HepG2 (cell line): ENCODE measurements around the gene OR5B21. TPM values are rescaled to one million over a fixed set of nuclear protein-coding genes. Genes with fewer than 3 reads are reported as not detected.

Experiments
- ATAC-seq: fragments of 200-7000 bp; cut with Tn5 transposase; 3 replicates; pipeline ENCODE4 v1.9.1; 2020; ENCODE audit warnings: mild to moderate bottlenecking, moderate library complexity
- BruUV-seq: library from RNA; stranded (reverse); fragments of 400-500 nt; replicated peaks from 2 replicates; lab custom pipeline; 2021; lab: Mats Ljungman, UMichigan
- CTCF ChIA-PET: fragments of 300-600 bp; formaldehyde crosslinking; extraction: SDS; loops from one replicate; lab custom pipeline; 2021; ENCODE audit warnings: low total read pairs, inconsistent platforms, low intra/inter-chr PET ratio; lab: Yijun Ruan, JAX
- POLR2A ChIA-PET: fragments of 350-600 bp; sonication (Branson Sonifier 250); formaldehyde crosslinking; loops from one replicate; lab custom pipeline; 2020; ENCODE audit warnings: antibody characterized with exemption, inconsistent platforms; lab: Yijun Ruan, JAX
- DNase-seq: peaks from one replicate; pipeline ENCODE4 v3.0.0-alpha.2; 2015; ENCODE audit warnings: low spot score
- FAIRE-seq: peaks from 3 replicates; lab custom pipeline; 2011; peaks lifted over from hg19 to GRCh38; lab: Jason Lieb, UNC
- H2AFZ ChIP-seq: one replicate; pipeline ENCODE4 v1.6.1; 2011; ENCODE audit warnings: low read length, inconsistent platforms
- H3K27ac ChIP-seq: fragments of 300-600 bp; 3 replicates; pipeline ENCODE4 v1.8.0; 2011; ENCODE audit warnings: mixed run types, mild to moderate bottlenecking, mixed read lengths, low read length, inconsistent platforms; ENCODE audit not compliant: insufficient read depth; ENCODE audit errors: extremely low read length
- H3K27me3 ChIP-seq, 2 experiments: fragments of 200-600 bp in 1 of 2; 2 replicates in 1 of 2; 3 replicates in 1 of 2; pipeline versions ENCODE4 v1.6.0 to v1.8.0; 2011; ENCODE audit warnings: low read length in 2 of 2, mild to moderate bottlenecking in 2 of 2, moderate library complexity in 2 of 2, inconsistent platforms in 1 of 2; ENCODE audit not compliant: insufficient read depth in 2 of 2, control insufficient read depth in 1 of 2
- H3K36me3 ChIP-seq, 2 experiments: fragments of 200-600 bp in 1 of 2; replicated peaks in 1 of 2; 2 replicates in 1 of 2; 3 replicates in 1 of 2; pipeline versions ENCODE4 v1.5.1 to v1.8.0; 2011; ENCODE audit warnings: low read length in 2 of 2, inconsistent platforms in 1 of 2; ENCODE audit not compliant: insufficient read depth in 2 of 2, control insufficient read depth in 1 of 2
- H3K4me1 ChIP-seq: 2 replicates; pipeline ENCODE4 v1.5.1; 2012; ENCODE audit warnings: low read length, inconsistent platforms; ENCODE audit not compliant: insufficient read depth
- H3K4me2 ChIP-seq: 2 replicates; pipeline ENCODE4 v1.6.0; 2011; ENCODE audit warnings: low read depth, low read length, inconsistent platforms
- H3K4me3 ChIP-seq, 3 experiments: fragments of 200-600 bp in 1 of 3; sonication (generic), shearing (Covaris generic) in 1 of 3; replicated peaks in 1 of 3; 2 replicates each; pipeline ENCODE4 v1.5.1; 2011 to 2016; ENCODE audit warnings: low read length in 3 of 3, inconsistent platforms in 2 of 3, low read depth in 2 of 3, mild to moderate bottlenecking in 2 of 3, control low read depth in 1 of 3, mixed read lengths in 1 of 3; ENCODE audit not compliant: insufficient read depth in 1 of 3
- H3K79me2 ChIP-seq: one replicate; pipeline ENCODE4 v1.6.1; 2011; ENCODE audit warnings: low read length, inconsistent platforms; ENCODE audit not compliant: insufficient read depth
- H3K9ac ChIP-seq: 2 replicates; pipeline ENCODE4 v1.6.0; 2011; ENCODE audit warnings: mild to moderate bottlenecking, low read depth, low read length, inconsistent platforms; ENCODE audit not compliant: insufficient read depth
- H3K9me3 ChIP-seq: 2 replicates; pipeline ENCODE4 v1.5.1; 2012; ENCODE audit warnings: mild to moderate bottlenecking, low read length
- H4K20me1 ChIP-seq: 2 replicates; pipeline ENCODE4 v1.6.0; 2011; ENCODE audit warnings: inconsistent platforms, mild to moderate bottlenecking, low read length, moderate library complexity; ENCODE audit not compliant: insufficient read depth
- ATAD3A ChIP-seq: sonication (generic); formaldehyde crosslinking; IDR thresholded peaks from 2 replicates; pipeline ENCODE4 v1.4.0; 2020; ENCODE audit warnings: missing genetic modification reagents
- EHMT2 ChIP-seq: fragments of 200-600 bp; sonication (generic); IDR thresholded peaks from 2 replicates; pipeline ENCODE4 v1.7.0; 2017; ENCODE audit warnings: antibody characterized with exemption, low read depth, low read length, borderline replicate concordance
- SMAD1 ChIP-seq: sonication (generic); formaldehyde crosslinking; IDR thresholded peaks from 2 replicates; pipeline ENCODE4 v1.4.0; 2020; ENCODE audit warnings: missing genetic modification reagents, low read depth, mild to moderate bottlenecking, borderline replicate concordance
- TBP ChIP-seq: sonication (generic); formaldehyde crosslinking; IDR thresholded peaks from 2 replicates; pipeline ENCODE4 v1.5.0; 2020; ENCODE audit warnings: missing genetic modification reagents
- ZBTB38 ChIP-seq: sonication (generic); formaldehyde crosslinking; IDR thresholded peaks from 2 replicates; pipeline ENCODE4 v1.5.1; 2020; ENCODE audit warnings: mild to moderate bottlenecking, missing genetic modification reagents
- ZNF543 ChIP-seq: sonication (generic); formaldehyde crosslinking; IDR thresholded peaks from 2 replicates; pipeline ENCODE4 v1.4.0; 2020; ENCODE audit warnings: mild to moderate bottlenecking, missing genetic modification reagents
- ZNF572 ChIP-seq: sonication (generic); formaldehyde crosslinking; IDR thresholded peaks from 2 replicates; pipeline ENCODE4 v1.5.1; 2020; ENCODE audit warnings: mild to moderate bottlenecking, missing genetic modification reagents
- ZNF674 ChIP-seq: sonication (generic); formaldehyde crosslinking; IDR thresholded peaks from 2 replicates; pipeline ENCODE4 v1.5.0; 2020; ENCODE audit warnings: low read depth, mild to moderate bottlenecking, missing genetic modification reagents
- ZNF781 ChIP-seq: sonication (generic); formaldehyde crosslinking; IDR thresholded peaks from 2 replicates; pipeline ENCODE4 v1.5.1; 2020; ENCODE audit warnings: borderline replicate concordance, mild to moderate bottlenecking, missing genetic modification reagents; ENCODE audit errors: not compliant biosample characterization
- ZNF788 ChIP-seq: sonication (generic); formaldehyde crosslinking; IDR thresholded peaks from 2 replicates; pipeline ENCODE4 v1.5.0; 2020; ENCODE audit warnings: mild to moderate bottlenecking, missing genetic modification reagents, borderline replicate concordance
- WGBS: methylation state at CpG from one replicate; pipeline ENCODE4 v1.1.6; 2017; ENCODE audit warnings: low lambda C conversion rate; 5-methylcytosine and 5-hydroxymethylcytosine counted together
- in situ Hi-C: cut with HindIII; loops from 2 replicates; pipeline ENCODE4 v1.10.0; 2017; ENCODE audit warnings: low pct_unique_long_range_greater_than_20kb; ENCODE audit not compliant: extremely low pct_ligation_motif_present
- intact Hi-C: fragments of 100-400 bp; cut with micrococcal nuclease; formaldehyde crosslinking; loops from one replicate; pipeline ENCODE4 v1.10.0; 2022; ENCODE audit not compliant: unreplicated experiment
- polyA plus RNA-seq, 8 experiments: library from polyadenylated mRNA; depleted of rRNA in 3 of 8; stranded (reverse) in 7 of 8; unstranded in 1 of 8; fragments of >200 nt; fragmentation: Illumina TruSeq in 4 of 8; extraction: Trizol in 4 of 8; gene quantifications; 2 replicates each; pipeline versions ENCODE4 v1.2.1 to v1.2.3, GENCODE V29; 2011 to 2016; ENCODE audit warnings: low read depth in 4 of 8, missing spikeins in 1 of 8, mixed read lengths in 1 of 8; ENCODE audit not compliant: insufficient read depth in 1 of 8
- total RNA-seq, 5 experiments: library from RNA; depleted of rRNA; stranded (reverse); fragments of >200 nt; fragmentation: Illumina TruSeq; extraction: Trizol; gene quantifications; 2 replicates each; pipeline ENCODE4 v1.2.3, GENCODE V29; 2016; ENCODE audit warnings: low read depth in 1 of 5
- TF ChIP-seq, protein P1 (sequence below), 2 experiments: fragments of 450-650 bp in 1 of 2; sonication (generic) in 1 of 2; formaldehyde crosslinking in 1 of 2; IDR thresholded peaks; 2 replicates each; pipeline versions ENCODE4 v1.6.1 to v1.8.0; 2016 to 2022; ENCODE audit warnings: antibody characterized with exemption in 1 of 2, mild to moderate bottlenecking in 1 of 2, missing genetic modification reagents in 1 of 2
- TF ChIP-seq, protein P2 (sequence below): sonication (generic); formaldehyde crosslinking; IDR thresholded peaks from 2 replicates; pipeline ENCODE4 v1.8.0; 2022; ENCODE audit warnings: mild to moderate bottlenecking, missing genetic modification reagents
- TF ChIP-seq, protein P3 (sequence below): sonication (generic); formaldehyde crosslinking; IDR thresholded peaks from 2 replicates; pipeline ENCODE4 v1.8.1; 2023; ENCODE audit warnings: mild to moderate bottlenecking, inconsistent platforms, moderate library complexity, missing genetic modification reagents, borderline replicate concordance

OR5B21 gene
- total and polyA plus RNA-seq, 2 of the 13 experiments (the other 11 are each of a cell fraction or from before 2014, with no cell fraction given) = not detected

DNA sequence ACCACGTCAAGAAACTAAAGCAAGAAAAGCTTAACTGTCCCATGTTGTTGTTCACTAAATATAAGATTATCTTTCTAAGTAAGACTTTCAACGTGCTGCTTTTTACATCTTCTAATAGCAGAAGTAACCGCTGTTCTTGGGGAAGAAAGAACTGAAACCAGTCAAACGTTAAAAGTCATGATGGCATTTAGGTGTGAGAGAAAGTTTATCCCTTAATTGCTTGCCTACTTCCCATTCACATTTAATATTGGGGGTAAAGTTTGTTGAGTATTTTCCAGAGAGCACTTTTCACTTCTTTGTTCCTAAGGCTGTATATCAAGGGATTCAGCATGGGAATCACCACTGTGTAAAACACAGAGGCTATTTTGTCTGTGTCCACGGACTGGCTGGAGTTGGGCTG, 970 bp downstream of the OR5B21 start:
- H3K4me1 ChIP-seq = peaks cover 12% of the 10 kb centered on the region
- no peaks in the 10 kb centered on the region for H3K79me2 ChIP-seq
- no peak overlapping the region for H3K4me2 ChIP-seq
- no peak overlapping the region for H3K9ac ChIP-seq
- ATAC-seq (no peak), DNase-seq (no peak), FAIRE-seq (no peak)
- H3K27ac ChIP-seq = no peak overlapping the region
- H3K27me3 ChIP-seq = no peaks in the 10 kb centered on the region
- no peak overlapping the region for H3K4me3 ChIP-seq
- 8% methylated on average over 5 of the region's 5 CpGs for WGBS
- H3K36me3 ChIP-seq = no peaks in the 10 kb centered on the region
- no TSS peak for BruUV-seq
- in situ Hi-C loops = loop anchor here (25.0 kb wide), 3 partner anchors 95 to 845 kb away; partner anchors contain the start of genes CLP1, OR5B3 and ZDHHC5
- no peak overlapping the region for H2AFZ ChIP-seq
- ChIA-PET CTCF (no interaction called here), POLR2A (no interaction called here)
- no peaks in the 10 kb centered on the region for H4K20me1 ChIP-seq
- intact Hi-C loops = loop anchor here (10.0 kb wide), 1 partner anchor 672 kb away; no protein-coding TSS in a partner anchor
- no peaks in the 10 kb centered on the region for H3K9me3 ChIP-seq
- TF ChIP-seq, protein P1, sequence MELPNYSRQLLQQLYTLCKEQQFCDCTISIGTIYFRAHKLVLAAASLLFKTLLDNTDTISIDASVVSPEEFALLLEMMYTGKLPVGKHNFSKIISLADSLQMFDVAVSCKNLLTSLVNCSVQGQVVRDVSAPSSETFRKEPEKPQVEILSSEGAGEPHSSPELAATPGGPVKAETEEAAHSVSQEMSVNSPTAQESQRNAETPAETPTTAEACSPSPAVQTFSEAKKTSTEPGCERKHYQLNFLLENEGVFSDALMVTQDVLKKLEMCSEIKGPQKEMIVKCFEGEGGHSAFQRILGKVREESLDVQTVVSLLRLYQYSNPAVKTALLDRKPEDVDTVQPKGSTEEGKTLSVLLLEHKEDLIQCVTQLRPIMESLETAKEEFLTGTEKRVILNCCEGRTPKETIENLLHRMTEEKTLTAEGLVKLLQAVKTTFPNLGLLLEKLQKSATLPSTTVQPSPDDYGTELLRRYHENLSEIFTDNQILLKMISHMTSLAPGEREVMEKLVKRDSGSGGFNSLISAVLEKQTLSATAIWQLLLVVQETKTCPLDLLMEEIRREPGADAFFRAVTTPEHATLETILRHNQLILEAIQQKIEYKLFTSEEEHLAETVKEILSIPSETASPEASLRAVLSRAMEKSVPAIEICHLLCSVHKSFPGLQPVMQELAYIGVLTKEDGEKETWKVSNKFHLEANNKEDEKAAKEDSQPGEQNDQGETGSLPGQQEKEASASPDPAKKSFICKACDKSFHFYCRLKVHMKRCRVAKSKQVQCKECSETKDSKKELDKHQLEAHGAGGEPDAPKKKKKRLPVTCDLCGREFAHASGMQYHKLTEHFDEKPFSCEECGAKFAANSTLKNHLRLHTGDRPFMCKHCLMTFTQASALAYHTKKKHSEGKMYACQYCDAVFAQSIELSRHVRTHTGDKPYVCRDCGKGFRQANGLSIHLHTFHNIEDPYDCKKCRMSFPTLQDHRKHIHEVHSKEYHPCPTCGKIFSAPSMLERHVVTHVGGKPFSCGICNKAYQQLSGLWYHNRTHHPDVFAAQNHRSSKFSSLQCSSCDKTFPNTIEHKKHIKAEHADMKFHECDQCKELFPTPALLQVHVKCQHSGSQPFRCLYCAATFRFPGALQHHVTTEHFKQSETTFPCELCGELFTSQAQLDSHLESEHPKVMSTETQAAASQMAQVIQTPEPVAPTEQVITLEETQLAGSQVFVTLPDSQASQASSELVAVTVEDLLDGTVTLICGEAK (IDR thresholded peaks at IDR 0.05) = no peak
- TF ChIP-seq, protein P1 (CRISPR knock-in tag; IDR thresholded peaks at IDR 0.05) = no peak
- TF ChIP-seq ZNF788 (CRISPR knock-in tag) (no peak), TBP (CRISPR knock-in tag) (no peak), ZBTB38 (no peak), SMAD1 (CRISPR knock-in tag) (no peak), ATAD3A (no peak), ZNF674 (no peak), ZNF572 (CRISPR knock-in tag) (no peak), ZNF781 (CRISPR knock-in tag) (no peak), EHMT2 (no peak), ZNF543 (CRISPR knock-in tag) (no peak)
- TF ChIP-seq, protein P2, sequence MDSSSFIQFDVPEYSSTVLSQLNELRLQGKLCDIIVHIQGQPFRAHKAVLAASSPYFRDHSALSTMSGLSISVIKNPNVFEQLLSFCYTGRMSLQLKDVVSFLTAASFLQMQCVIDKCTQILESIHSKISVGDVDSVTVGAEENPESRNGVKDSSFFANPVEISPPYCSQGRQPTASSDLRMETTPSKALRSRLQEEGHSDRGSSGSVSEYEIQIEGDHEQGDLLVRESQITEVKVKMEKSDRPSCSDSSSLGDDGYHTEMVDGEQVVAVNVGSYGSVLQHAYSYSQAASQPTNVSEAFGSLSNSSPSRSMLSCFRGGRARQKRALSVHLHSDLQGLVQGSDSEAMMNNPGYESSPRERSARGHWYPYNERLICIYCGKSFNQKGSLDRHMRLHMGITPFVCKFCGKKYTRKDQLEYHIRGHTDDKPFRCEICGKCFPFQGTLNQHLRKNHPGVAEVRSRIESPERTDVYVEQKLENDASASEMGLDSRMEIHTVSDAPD (CRISPR knock-in tag) = no peak
- TF ChIP-seq, protein P3, sequence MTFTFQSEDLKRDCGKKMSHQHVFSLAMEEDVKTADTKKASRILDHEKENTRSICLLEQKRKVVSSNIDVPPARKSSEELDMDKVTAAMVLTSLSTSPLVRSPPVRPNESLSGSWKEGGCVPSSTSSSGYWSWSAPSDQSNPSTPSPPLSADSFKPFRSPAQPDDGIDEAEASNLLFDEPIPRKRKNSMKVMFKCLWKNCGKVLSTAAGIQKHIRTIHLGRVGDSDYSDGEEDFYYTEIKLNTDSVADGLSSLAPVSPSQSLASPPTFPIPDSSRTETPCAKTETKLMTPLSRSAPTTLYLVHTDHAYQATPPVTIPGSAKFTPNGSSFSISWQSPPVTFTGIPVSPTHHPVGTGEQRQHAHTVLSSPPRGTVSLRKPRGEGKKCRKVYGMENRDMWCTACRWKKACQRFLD (CRISPR knock-in tag) = no peak
